Measurements from ENCODE around the gene SERINC5.

The SERINC5 gene

DNA sequence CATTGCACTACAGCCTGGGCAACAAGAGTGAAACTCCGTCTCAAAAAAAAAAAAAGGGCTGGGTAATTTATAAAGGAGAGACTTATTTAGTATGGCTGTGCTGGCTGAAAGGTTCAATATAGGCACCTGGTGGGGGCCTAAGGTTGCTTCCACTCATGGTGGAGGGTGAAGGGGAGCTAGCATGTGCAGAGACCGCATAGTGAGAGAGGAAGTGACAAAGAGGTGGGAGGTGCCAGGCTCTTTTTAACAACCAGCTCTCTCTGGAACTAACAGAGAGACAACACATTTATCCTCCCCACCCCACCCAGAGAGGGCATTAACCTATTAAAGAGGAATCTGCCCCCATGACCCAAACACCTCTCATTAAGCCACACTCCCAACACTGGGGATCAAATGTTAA, 28.9 kb upstream of the SERINC5 start:
- DNase-seq (ENCODE audit: low read depth in 1 of 2, low spot score in 1 of 2) = no peak
- no peak overlapping the region for H3K27ac ChIP-seq (replicated peaks)
- H3K27me3 ChIP-seq (ENCODE audit: insufficient read depth, poor library complexity, severe bottlenecking) = no peaks in the 10 kb centered on the region
- no peak overlapping the region for H3K4me3 ChIP-seq (replicated peaks; ENCODE audit: insufficient read depth, low read length)
- TF ChIP-seq, protein P1, sequence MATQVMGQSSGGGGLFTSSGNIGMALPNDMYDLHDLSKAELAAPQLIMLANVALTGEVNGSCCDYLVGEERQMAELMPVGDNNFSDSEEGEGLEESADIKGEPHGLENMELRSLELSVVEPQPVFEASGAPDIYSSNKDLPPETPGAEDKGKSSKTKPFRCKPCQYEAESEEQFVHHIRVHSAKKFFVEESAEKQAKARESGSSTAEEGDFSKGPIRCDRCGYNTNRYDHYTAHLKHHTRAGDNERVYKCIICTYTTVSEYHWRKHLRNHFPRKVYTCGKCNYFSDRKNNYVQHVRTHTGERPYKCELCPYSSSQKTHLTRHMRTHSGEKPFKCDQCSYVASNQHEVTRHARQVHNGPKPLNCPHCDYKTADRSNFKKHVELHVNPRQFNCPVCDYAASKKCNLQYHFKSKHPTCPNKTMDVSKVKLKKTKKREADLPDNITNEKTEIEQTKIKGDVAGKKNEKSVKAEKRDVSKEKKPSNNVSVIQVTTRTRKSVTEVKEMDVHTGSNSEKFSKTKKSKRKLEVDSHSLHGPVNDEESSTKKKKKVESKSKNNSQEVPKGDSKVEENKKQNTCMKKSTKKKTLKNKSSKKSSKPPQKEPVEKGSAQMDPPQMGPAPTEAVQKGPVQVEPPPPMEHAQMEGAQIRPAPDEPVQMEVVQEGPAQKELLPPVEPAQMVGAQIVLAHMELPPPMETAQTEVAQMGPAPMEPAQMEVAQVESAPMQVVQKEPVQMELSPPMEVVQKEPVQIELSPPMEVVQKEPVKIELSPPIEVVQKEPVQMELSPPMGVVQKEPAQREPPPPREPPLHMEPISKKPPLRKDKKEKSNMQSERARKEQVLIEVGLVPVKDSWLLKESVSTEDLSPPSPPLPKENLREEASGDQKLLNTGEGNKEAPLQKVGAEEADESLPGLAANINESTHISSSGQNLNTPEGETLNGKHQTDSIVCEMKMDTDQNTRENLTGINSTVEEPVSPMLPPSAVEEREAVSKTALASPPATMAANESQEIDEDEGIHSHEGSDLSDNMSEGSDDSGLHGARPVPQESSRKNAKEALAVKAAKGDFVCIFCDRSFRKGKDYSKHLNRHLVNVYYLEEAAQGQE (IDR thresholded peaks at IDR 0.05; ENCODE audit: insufficient replicate concordance, low read depth) = no peak
- TF ChIP-seq SPI1 (IDR thresholded peaks at IDR 0.05; ENCODE audit: borderline replicate concordance, low read depth) = no peak
- TF ChIP-seq GABPA (IDR thresholded peaks at IDR 0.05; ENCODE audit: low read depth) = no peak
- TF ChIP-seq POLR2AphosphoS5 (IDR thresholded peaks at IDR 0.05; ENCODE audit: low read depth) = no peak
- TF ChIP-seq, protein P2, sequence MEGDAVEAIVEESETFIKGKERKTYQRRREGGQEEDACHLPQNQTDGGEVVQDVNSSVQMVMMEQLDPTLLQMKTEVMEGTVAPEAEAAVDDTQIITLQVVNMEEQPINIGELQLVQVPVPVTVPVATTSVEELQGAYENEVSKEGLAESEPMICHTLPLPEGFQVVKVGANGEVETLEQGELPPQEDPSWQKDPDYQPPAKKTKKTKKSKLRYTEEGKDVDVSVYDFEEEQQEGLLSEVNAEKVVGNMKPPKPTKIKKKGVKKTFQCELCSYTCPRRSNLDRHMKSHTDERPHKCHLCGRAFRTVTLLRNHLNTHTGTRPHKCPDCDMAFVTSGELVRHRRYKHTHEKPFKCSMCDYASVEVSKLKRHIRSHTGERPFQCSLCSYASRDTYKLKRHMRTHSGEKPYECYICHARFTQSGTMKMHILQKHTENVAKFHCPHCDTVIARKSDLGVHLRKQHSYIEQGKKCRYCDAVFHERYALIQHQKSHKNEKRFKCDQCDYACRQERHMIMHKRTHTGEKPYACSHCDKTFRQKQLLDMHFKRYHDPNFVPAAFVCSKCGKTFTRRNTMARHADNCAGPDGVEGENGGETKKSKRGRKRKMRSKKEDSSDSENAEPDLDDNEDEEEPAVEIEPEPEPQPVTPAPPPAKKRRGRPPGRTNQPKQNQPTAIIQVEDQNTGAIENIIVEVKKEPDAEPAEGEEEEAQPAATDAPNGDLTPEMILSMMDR (IDR thresholded peaks at IDR 0.05; ENCODE audit: insufficient read depth, low read length) = no peak

DNA sequence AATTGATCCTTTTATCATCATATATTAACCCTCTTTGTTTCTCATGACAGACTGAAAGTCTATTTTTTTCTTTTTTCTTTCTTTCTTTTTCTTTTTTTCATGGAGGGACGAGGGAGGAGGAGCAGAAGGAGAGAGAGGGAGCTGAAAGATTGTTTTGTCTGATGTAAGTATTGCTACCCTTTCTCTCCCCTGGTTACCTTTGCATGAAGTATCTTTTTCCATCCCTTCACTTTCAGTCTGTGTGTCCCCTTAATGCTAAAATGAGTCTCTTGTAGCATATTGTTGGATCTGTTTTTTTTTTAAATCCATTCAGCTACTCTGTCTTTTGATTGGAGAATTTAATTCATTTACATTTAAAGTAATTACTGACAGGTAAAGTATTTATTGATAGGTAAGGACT, 27.5 kb upstream of the SERINC5 start:
- TF ChIP-seq, protein P2 (IDR thresholded peaks at IDR 0.05; ENCODE audit: insufficient read depth, low read length) = no peak
- TF ChIP-seq, protein P1 (IDR thresholded peaks at IDR 0.05; ENCODE audit: insufficient replicate concordance, low read depth) = no peak
- no peak for TF ChIP-seq SPI1 (IDR thresholded peaks at IDR 0.05; ENCODE audit: borderline replicate concordance, low read depth)
- no peak for TF ChIP-seq POLR2AphosphoS5 (IDR thresholded peaks at IDR 0.05; ENCODE audit: low read depth)
- TF ChIP-seq GABPA (IDR thresholded peaks at IDR 0.05; ENCODE audit: low read depth) = no peak
- no peak for DNase-seq (ENCODE audit: low read depth in 1 of 2, low spot score in 1 of 2)
- Histone ChIP-seq H3K27me3 (ENCODE audit: insufficient read depth, poor library complexity, severe bottlenecking) (no peaks in the 10 kb centered on the region), H3K27ac (replicated peaks) (no peak overlapping the region), H3K4me3 (replicated peaks; ENCODE audit: insufficient read depth, low read length) (no peak overlapping the region)

DNA sequence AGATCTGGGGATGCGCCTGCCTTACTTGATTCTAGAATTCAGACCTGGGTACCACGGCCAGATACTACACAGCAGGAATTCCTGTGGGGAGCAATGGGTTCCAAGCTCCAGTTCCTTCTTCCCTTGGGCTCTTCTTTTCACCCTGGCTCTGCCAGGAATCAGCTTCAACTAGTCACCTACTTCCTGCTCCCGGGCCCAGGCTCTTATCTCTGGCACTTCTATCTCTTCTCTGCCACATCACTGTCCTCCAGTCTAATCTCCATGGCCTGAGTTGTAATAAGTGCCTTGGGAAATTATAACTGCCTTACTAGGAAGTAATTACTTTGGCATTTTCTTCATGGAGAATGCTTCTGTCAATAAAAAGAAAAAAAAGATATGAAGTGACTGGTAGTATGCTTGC, 26.2 kb upstream of the SERINC5 start:
- no peak overlapping the region for H3K27ac ChIP-seq (replicated peaks)
- no peak for DNase-seq (ENCODE audit: low read depth in 1 of 2, low spot score in 1 of 2)
- no peaks in the 10 kb centered on the region for H3K27me3 ChIP-seq (ENCODE audit: insufficient read depth, poor library complexity, severe bottlenecking)
- H3K4me3 ChIP-seq (replicated peaks; ENCODE audit: insufficient read depth, low read length) = no peak overlapping the region
- no peak for TF ChIP-seq SPI1 (IDR thresholded peaks at IDR 0.05; ENCODE audit: borderline replicate concordance, low read depth)
- no peak for TF ChIP-seq GABPA (IDR thresholded peaks at IDR 0.05; ENCODE audit: low read depth)
- TF ChIP-seq, protein P1 (IDR thresholded peaks at IDR 0.05; ENCODE audit: insufficient replicate concordance, low read depth) = no peak
- no peak for TF ChIP-seq POLR2AphosphoS5 (IDR thresholded peaks at IDR 0.05; ENCODE audit: low read depth)
- TF ChIP-seq, protein P2 (IDR thresholded peaks at IDR 0.05; ENCODE audit: insufficient read depth, low read length) = no peak
